ENCODE results near the gene MATN1.
"Not testable (repeated sequence)": the region's sequence is repeated elsewhere in the genome, so short reads cannot be mapped to it uniquely, and the experiment has no call there.

MATN1 gene

GRCh38 chr1:30723331-30723755, at the start of gene MATN1:
TSS of gene MATN1 (minus strand) at chr1:30723585. CDS start at chr1:30723551, 34 bp downstream.
- no peak for DNase-seq (ENCODE audit: low read depth)

DNA sequence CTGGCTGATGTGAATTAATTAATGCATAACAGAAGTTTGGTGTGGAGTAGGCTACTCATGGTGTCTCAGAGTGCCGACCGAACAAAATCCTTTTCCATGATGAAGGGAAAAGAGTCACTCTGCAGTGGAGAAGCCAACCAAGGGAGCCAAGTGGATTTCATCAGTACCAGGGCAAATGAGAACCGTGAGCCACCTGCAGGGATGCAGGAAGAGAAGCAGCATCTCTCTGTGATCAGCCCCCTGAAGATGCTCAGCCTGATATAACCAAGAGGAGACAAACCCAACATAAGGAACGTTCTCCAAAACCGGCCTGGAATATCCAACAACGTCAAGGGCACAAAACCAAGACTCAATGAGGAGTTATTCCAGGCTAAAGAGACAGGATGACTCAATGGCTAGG, 47.6 kb upstream of the MATN1 start:
- DNase-seq (ENCODE audit: low read depth) = no peak

DNA sequence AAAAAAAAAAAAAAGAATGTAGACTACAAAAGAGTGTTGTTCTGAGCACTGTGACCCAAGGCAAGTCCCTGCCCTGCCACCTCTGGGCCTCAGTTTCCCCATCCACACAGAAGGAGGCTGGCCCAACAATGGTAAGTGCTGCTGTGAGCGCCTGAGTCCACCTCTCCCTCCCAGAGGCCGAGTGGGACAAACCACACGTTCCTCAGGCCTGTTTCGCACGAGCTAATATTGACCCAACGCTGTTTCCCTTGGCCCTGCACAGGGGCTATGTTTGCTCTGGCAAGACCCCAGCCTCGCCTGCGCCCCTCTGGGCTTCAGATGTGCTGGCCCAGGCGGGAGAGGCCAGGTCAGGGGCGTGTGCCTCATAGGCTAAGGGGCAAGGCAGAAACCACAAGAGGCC, 46.8 kb upstream of the MATN1 start:
- DNase-seq (ENCODE audit: low read depth) = no peak

DNA sequence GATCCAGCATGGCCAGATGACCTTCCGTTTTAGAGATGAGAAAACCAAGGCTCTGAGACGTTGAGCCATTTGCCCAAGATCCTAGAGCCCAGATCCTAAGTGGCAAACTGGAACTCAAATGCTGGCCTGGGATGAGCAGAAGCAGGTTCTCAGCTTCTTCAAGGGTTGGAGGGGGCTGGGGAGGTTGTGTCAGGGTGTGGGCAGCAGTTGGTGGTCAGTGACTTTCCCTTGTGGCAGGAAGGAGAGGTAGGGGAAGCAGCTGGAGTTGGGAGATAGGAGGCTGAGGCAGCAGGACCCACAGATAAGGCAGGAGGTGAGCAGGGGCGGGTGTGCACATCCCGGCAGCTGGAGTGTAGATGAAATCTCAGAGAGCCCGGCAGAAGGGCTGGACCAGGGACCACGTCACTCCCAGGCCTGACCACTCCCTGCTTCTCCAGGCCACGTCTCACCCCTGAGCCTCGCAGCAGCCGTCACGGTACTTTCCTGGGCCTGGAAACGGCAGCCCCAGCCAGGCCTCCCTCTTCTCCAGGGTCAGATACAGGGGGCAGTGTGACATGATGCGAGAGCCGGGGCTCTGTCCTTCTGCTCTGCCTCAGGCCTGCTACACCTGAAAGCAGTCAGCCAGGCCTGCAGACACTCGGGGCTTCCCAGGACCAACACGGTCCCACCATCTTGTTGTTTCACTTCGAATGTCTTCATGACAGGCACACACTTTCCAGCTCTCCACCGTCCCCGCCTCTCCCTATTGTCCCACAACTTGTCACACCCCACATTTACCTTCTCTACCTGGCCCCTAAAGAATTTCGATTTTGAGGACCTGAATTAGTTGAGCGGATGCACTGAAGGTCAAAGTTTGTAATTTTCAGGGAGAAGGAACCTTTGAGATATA, 45.7 kb upstream of the MATN1 start:
- peak; percentile 100 for DNase-seq (ENCODE audit: low read depth)

DNA sequence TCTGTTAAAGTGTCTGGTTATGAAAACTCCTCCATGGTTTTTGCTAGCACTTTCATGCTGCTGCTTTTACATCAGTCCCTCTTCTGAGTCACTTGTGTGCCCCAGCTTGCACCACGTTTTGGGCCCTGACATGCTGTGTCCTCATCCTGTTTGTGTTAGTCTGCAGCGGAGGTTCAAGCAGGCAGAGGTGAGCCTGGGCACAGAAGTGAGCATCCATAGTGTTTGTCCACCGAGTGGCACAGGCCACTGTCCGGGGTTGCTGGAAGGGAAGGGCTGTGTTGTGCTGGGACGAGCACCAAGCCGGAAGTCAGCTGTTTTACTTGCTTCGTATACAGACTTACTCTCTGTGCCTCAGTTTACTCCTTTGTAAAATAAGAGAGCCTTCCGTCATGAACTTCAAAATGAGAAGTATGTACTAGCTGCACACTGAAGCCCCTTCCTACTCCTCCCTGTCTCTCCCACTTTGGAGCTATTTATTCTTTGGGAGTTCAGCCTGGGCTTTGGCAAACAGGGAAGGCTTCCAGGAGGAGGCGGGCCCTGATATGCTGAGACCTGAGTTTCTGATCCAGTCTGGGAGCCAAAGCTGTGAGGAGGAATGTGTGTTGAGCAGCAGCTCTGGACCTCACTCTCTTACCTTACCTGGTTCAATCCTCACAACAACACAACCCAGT, 44.9 kb upstream of the MATN1 start:
- no peak for DNase-seq (ENCODE audit: low read depth)

- not testable (repeated sequence) for DNase-seq (ENCODE audit: low read depth)
Measured at GRCh38 chr1:30766948-30767347, 43.6 kb upstream of the MATN1 start.

- no peak for DNase-seq (ENCODE audit: low read depth)
Measured at GRCh38 chr1:30765556-30766434, 42.4 kb upstream of the MATN1 start.

- no peak for DNase-seq (ENCODE audit: low read depth)
Measured at GRCh38 chr1:30764939-30765555, 41.7 kb upstream of the MATN1 start.

- DNase-seq (ENCODE audit: low read depth) = no peak
Measured at GRCh38 chr1:30764396-30764795, 41.0 kb upstream of the MATN1 start.

GRCh38 chr1:30763651-30764248, 40.4 kb upstream of the MATN1 start:
- DNase-seq (ENCODE audit: low read depth) = no peak

- no peak for DNase-seq (ENCODE audit: low read depth)
Measured at GRCh38 chr1:30762930-30763650, 39.7 kb upstream of the MATN1 start.

DNA sequence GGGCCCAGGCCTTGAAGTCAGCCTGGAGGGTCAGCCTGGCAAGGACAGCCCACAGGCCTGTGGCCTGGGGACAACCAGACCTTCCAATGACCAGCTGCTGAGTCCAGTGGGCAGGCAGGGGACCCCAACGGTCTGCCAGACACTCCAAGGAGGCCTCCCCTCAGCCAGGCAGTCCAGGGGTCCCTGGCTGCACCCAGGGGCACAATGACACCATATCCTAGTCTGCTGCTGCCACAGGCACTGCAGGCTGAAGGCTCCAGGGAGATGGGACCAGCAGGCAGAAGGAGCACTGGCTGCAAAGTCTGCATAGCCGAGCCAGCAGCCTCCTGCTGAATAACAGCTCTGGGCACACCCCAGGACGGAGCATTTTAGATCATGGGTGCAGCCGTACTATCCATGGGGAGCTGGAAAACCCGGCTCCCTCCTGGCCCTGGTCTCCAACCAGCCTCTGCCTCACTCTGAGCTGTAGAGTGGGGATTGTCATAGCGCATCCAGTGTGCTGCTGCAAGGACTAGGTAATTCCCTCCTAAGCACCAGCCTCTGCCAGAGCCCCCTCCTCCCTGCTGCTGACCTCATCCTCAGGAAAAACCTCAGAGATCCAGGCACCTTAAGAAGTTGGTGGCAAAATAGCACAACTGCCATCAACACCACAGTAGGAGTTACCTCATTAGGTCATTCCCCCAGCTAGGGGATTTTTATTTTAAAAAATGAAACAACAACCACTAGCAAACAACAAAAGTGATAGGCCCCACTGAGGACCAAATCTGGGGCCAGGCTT, 39.0 kb upstream of the MATN1 start:
- DNase-seq (ENCODE audit: low read depth) = no peak

GRCh38 chr1:30761381-30762151, 38.2 kb upstream of the MATN1 start:
- no peak for DNase-seq (ENCODE audit: low read depth)

- DNase-seq (ENCODE audit: low read depth) = no peak
Measured at GRCh38 chr1:30760596-30761324, 37.4 kb upstream of the MATN1 start.

DNA sequence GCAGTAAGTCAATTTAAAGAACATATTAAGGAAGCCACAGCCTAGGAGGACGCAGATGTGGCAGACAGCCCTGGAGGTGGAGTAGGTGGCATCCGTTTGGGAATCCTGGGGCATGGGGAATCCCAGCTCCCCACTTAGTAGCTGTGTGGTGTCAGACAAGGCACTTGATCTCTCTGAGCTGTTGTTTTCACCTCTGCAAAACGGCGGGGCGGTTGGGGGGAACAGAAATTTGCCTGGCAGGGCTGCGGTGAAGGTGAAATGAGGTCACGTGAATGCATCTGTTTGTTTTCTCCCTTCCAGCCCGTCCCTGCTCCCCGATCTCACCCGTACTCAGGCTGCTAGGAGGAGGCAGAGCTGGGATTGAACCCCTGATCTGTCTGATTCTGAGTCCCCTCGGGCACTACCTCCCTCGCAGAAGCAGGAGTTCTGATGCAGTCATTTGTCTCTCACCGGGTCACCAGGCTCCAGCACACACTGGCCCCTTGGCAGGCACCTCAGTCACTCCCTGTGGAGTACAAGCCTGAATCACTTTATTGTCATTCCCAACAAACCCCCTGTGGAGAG, 36.4 kb upstream of the MATN1 start:
- DNase-seq (ENCODE audit: low read depth) = no peak

DNA sequence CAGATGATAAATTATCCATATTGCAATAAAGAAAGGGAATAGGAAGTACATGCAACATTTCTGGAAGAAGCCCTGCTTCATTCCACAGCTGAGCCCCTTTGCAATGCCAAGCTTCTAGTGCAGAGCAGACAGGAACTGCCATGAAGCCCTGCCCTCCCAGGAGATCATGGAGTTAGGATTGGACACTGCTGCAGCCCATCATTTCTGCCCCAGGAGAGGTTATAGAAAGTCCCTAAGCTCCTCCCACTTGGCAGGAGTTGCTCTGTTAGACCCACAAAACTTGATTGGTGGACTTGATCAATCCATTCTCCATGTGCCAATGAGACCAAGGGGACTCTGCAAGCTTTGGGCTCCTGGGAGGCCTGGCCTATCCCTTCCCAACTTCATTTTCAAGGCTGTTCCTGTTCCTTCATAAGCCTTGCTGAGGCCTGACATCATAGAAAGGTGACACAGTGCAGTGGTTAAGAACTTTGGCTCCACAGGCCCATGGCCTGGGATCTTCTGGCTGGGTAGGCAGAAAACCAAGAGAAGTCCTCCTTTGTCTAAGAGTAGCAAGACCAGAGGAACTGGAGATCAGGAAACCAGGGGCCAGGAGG, 35.5 kb upstream of the MATN1 start:
- DNase-seq (ENCODE audit: low read depth) = no peak

GRCh38 chr1:30758121-30758688, 34.8 kb upstream of the MATN1 start:
- no peak for DNase-seq (ENCODE audit: low read depth)
